Measurements from ENCODE around the gene ACVRL1. TPM values are rescaled to one million over a fixed set of nuclear protein-coding genes. Genes with fewer than 3 reads are reported as not detected.
A peak's percentile ranks its signal among the peaks of the same experiment; 100 is the strongest.

Gene ACVRL1
- total and polyA plus RNA-seq, 9 of the 15 experiments (the other 6 are each of a cell fraction or from before 2014, with no cell fraction given): 0.07 to 1.4 (median 0.30) TPM

- TF ChIP-seq BCLAF1 (IDR thresholded peaks at IDR 0.05; ENCODE audit: borderline replicate concordance in 1 of 2, control insufficient read depth in 1 of 2, low read depth in 2 of 2, low read length in 1 of 2): no peak
- no peak for TF ChIP-seq FOXP1 (CRISPR knock-in tag; IDR thresholded peaks at IDR 0.05)
- TF ChIP-seq TCFL5 (CRISPR knock-in tag; conservative IDR thresholded peaks at IDR 0.05): no peak
- no peak for TF ChIP-seq CBFB (CRISPR knock-in tag; IDR thresholded peaks at IDR 0.05)
- TF ChIP-seq ZNF121 (CRISPR knock-in tag; conservative IDR thresholded peaks at IDR 0.05): no peak
- no peak for TF ChIP-seq TRIM28 (IDR thresholded peaks at IDR 0.05)
- 0 out of 2 replicates have a peak, but pooled peaks have one; percentile 8 for TF ChIP-seq RB1 (IDR thresholded peaks at IDR 0.05; ENCODE audit: low read depth)
- TF ChIP-seq ZNF197 (CRISPR knock-in tag; IDR thresholded peaks at IDR 0.05; ENCODE audit: low read depth): no peak
- TF ChIP-seq FOS (IDR thresholded peaks at IDR 0.05; ENCODE audit: extremely low read depth, insufficient read length): no peak
- no peak for TF ChIP-seq HDAC6 (IDR thresholded peaks at IDR 0.05; ENCODE audit: low read depth, low read length)
- TF ChIP-seq, protein P1, sequence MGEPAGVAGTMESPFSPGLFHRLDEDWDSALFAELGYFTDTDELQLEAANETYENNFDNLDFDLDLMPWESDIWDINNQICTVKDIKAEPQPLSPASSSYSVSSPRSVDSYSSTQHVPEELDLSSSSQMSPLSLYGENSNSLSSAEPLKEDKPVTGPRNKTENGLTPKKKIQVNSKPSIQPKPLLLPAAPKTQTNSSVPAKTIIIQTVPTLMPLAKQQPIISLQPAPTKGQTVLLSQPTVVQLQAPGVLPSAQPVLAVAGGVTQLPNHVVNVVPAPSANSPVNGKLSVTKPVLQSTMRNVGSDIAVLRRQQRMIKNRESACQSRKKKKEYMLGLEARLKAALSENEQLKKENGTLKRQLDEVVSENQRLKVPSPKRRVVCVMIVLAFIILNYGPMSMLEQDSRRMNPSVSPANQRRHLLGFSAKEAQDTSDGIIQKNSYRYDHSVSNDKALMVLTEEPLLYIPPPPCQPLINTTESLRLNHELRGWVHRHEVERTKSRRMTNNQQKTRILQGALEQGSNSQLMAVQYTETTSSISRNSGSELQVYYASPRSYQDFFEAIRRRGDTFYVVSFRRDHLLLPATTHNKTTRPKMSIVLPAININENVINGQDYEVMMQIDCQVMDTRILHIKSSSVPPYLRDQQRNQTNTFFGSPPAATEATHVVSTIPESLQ (CRISPR knock-in tag; IDR thresholded peaks at IDR 0.05): no peak
- TF ChIP-seq SNAPC5 (CRISPR knock-in tag; IDR thresholded peaks at IDR 0.05): no peak
- TF ChIP-seq ZFP36 (IDR thresholded peaks at IDR 0.05; ENCODE audit: low read depth, low read length, partially characterized antibody): no peak
- TF ChIP-seq USF2 (CRISPR knock-in tag; IDR thresholded peaks at IDR 0.05): no peak
- TF ChIP-seq ZNF431 (CRISPR knock-in tag; IDR thresholded peaks at IDR 0.05): no peak
- no peak for TF ChIP-seq BACH1 (tag; IDR thresholded peaks at IDR 0.05)
- no peak for TF ChIP-seq SRSF1 (IDR thresholded peaks at IDR 0.05; ENCODE audit: low read depth, low read length)
- peak; percentile 6; the same call in 1 of the 2 replicates for TF ChIP-seq PHF8 (IDR thresholded peaks at IDR 0.05; ENCODE audit: borderline replicate concordance, low read length)
- TF ChIP-seq CHD1 (IDR thresholded peaks at IDR 0.05; ENCODE audit: low read length): no peak
- no peak for TF ChIP-seq RHOXF2B (CRISPR knock-in tag; conservative IDR thresholded peaks at IDR 0.05)
- no peak for TF ChIP-seq LARP7 (IDR thresholded peaks at IDR 0.05)
- no peak for TF ChIP-seq SRSF7 (optimal IDR thresholded peaks at IDR 0.05; ENCODE audit: low read depth, low read length)
- TF ChIP-seq ZFX (CRISPR knock-in tag; IDR thresholded peaks at IDR 0.05): peak; percentile 46
Observed at GRCh38 chr12:51951843-51952722, 44.8 kb downstream of the ACVRL1 start (continued).
